Right cardiac atrium (tissue), 5 donors: Measurements from ENCODE around the gene DIP2B. TPM values are rescaled to one million over a fixed set of nuclear protein-coding genes. Genes with fewer than 3 reads are reported as not detected.

Experiments used
- ATAC-seq, 2 donors: fragments of 200-7000 bp; cut with Tn5 transposase; one replicate each; pipeline versions ENCODE4 v1.8.0 to v1.9.1; 2020; ENCODE audit warnings: moderate library complexity in 2 of 2, mild to moderate bottlenecking in 1 of 2
- DNase-seq, 3 donors: peaks; one replicate each; pipeline ENCODE4 v3.0.0-alpha.2; 2020
- H3K27ac ChIP-seq: one replicate; pipeline ENCODE4 v1.5.1; 2013; ENCODE audit warnings: mild to moderate bottlenecking, low read length, control low read depth, moderate library complexity
- H3K27me3 ChIP-seq: one replicate; pipeline ENCODE4 v1.6.1; 2013; ENCODE audit not compliant: control insufficient read depth, insufficient read depth
- H3K4me1 ChIP-seq: one replicate; pipeline ENCODE4 v1.6.1; 2013; ENCODE audit warnings: low read length; ENCODE audit not compliant: control insufficient read depth, insufficient read depth
- H3K4me3 ChIP-seq: one replicate; pipeline ENCODE4 v1.5.1; 2013; ENCODE audit warnings: low read length, control low read depth
- H3K9me3 ChIP-seq: one replicate; pipeline ENCODE4 v1.6.1; 2013; ENCODE audit warnings: low read length; ENCODE audit not compliant: control insufficient read depth
- WGBS: extraction: QIAGEN DNeasy Blood & Tissue Kit; methylation state at CpG from one replicate; pipeline ENCODE4 v1.1.7; 2013; 5-methylcytosine and 5-hydroxymethylcytosine counted together
- intact Hi-C, 4 donors: fragments of 100-400 bp; cut with DNase I; formaldehyde crosslinking; loops; one replicate each; pipeline versions ENCODE4 v1.11.0 to v1.14.0; 2022 to 2023
- polyA plus RNA-seq: library from polyadenylated mRNA; stranded (reverse); fragments of 200-250 nt; gene quantifications from one replicate; pipeline ENCODE4 v1.2.3, GENCODE V29; 2013
- total RNA-seq, 4 donors: library from RNA; stranded (reverse); fragmentation: NEBNext Ultra II Directional; extraction: Animal tissue kit (Norgen Biotek cat#: 25700); gene quantifications; one replicate each; pipeline ENCODE4 v1.2.1, GENCODE V29; 2021
- donor health status: healthy with polysubstance abuse.
- donor health status: DM: no; HTN: yes; CAD: no.
- donor health status: DM: no; HTN: no; CAD: no.
- donor health status: DM: no; HTN: yes; CAD: no; lungs with severe emphysema.
- donor health status: DM: yes; HTN: yes; CAD: no.

Gene DIP2B
- total and polyA plus RNA-seq, 5 donors = 3.8 to 16.8 (median 11.8) TPM

GRCh38 chr12:50614167-50614759 lies 109.5 kb downstream of the DIP2B start:
- intact Hi-C loops = no loop called here
- 46% methylated on average over 4 of the region's 4 CpGs for WGBS
- ATAC-seq = no peak
- no peak for DNase-seq
- peaks cover 17% of the 10 kb centered on the region for H3K4me1 ChIP-seq
- H3K27ac ChIP-seq = no peak overlapping the region
- no peak overlapping the region for H3K4me3 ChIP-seq
- H3K9me3 ChIP-seq = no peaks in the 10 kb centered on the region
- no peaks in the 10 kb centered on the region for H3K27me3 ChIP-seq

- DNase-seq (no peak), ATAC-seq (no peak)
- WGBS = 93% methylated on average over 7 of the region's 7 CpGs
- Histone ChIP-seq H3K4me3 (no peak overlapping the region), H3K27me3 (no peaks in the 10 kb centered on the region), H3K9me3 (no peaks in the 10 kb centered on the region), H3K27ac (no peak overlapping the region), H3K4me1 (peaks cover 18% of the 10 kb centered on the region)
- intact Hi-C loops = no loop called here
These were observed 110.5 kb downstream of the DIP2B start for GRCh38 chr12:50615145-50615906.

GRCh38 chr12:50615907-50616296 lies 111.1 kb downstream of the DIP2B start:
- intact Hi-C loops = no loop called here
- ATAC-seq (no peak), DNase-seq (no peak)
- H3K27me3 ChIP-seq = no peaks in the 10 kb centered on the region
- no peak overlapping the region for H3K4me3 ChIP-seq
- 96% methylated on average over 1 of the region's 1 CpG for WGBS
- peaks cover 19% of the 10 kb centered on the region for H3K4me1 ChIP-seq
- no peaks in the 10 kb centered on the region for H3K9me3 ChIP-seq
- H3K27ac ChIP-seq = no peak overlapping the region

GRCh38 chr12:50617657-50618056 lies 112.9 kb downstream of the DIP2B start:
- ATAC-seq (no peak), DNase-seq (no peak)
- H3K27ac ChIP-seq = no peak overlapping the region
- H3K27me3 ChIP-seq = no peaks in the 10 kb centered on the region
- H3K4me1 ChIP-seq = peaks cover 15% of the 10 kb centered on the region
- no peak overlapping the region for H3K4me3 ChIP-seq
- intact Hi-C loops = no loop called here
- 46% methylated on average over 2 of the region's 2 CpGs for WGBS
- no peaks in the 10 kb centered on the region for H3K9me3 ChIP-seq

GRCh38 chr12:50618864-50619609 lies 114.3 kb downstream of the DIP2B start:
- no peak overlapping the region for H3K27ac ChIP-seq

GRCh38 chr12:50619610-50619958 lies 114.8 kb downstream of the DIP2B start:
- no peaks in the 10 kb centered on the region for H3K27me3 ChIP-seq
- WGBS = 89% methylated on average over 2 of the region's 2 CpGs
- DNase-seq (no peak), ATAC-seq (no peak)
- no peak overlapping the region for H3K27ac ChIP-seq
- H3K9me3 ChIP-seq = no peaks in the 10 kb centered on the region
- peaks cover 5% of the 10 kb centered on the region for H3K4me1 ChIP-seq
- no peak overlapping the region for H3K4me3 ChIP-seq
- intact Hi-C loops = no loop called here

More at GRCh38 chr12:50618864-50619609, 114.3 kb downstream of the DIP2B start:
- Histone ChIP-seq H3K9me3 (no peaks in the 10 kb centered on the region), H3K27me3 (no peaks in the 10 kb centered on the region), H3K4me1 (peaks cover 9% of the 10 kb centered on the region), H3K4me3 (no peak overlapping the region)
- intact Hi-C loops = no loop called here
- DNase-seq (no peak), ATAC-seq (no peak)
- WGBS = 78% methylated on average over 7 of the region's 7 CpGs

- H3K4me3 ChIP-seq = no peak overlapping the region
- H3K27ac ChIP-seq = peak overlapping the region; percentile 17
- peaks cover 5% of the 10 kb centered on the region for H3K4me1 ChIP-seq
- peak in 1 of 3 donors; percentile 21 for DNase-seq
- WGBS = 67% methylated on average over 9 of the region's 9 CpGs
- H3K9me3 ChIP-seq = no peaks in the 10 kb centered on the region
- ATAC-seq = peak; percentile 72 to 76
- no peaks in the 10 kb centered on the region for H3K27me3 ChIP-seq
- intact Hi-C loops = no loop called here
These were observed 115.6 kb downstream of the DIP2B start for GRCh38 chr12:50620109-50620977.

- peaks cover 5% of the 10 kb centered on the region for H3K4me1 ChIP-seq
These were observed 116.2 kb downstream of the DIP2B start for GRCh38 chr12:50620978-50621360.

GRCh38 chr12:50621399-50622300 lies 116.9 kb downstream of the DIP2B start:
- intact Hi-C loops = no loop called here
- H3K4me1 ChIP-seq = peaks cover 5% of the 10 kb centered on the region
- 45% methylated on average over 8 of the region's 8 CpGs for WGBS
- ATAC-seq (peak in 1 of 2 donors; percentile 30), DNase-seq (no peak)
- H3K27ac ChIP-seq = no peak overlapping the region
- no peaks in the 10 kb centered on the region for H3K27me3 ChIP-seq
- no peaks in the 10 kb centered on the region for H3K9me3 ChIP-seq
- no peak overlapping the region for H3K4me3 ChIP-seq

More at GRCh38 chr12:50620978-50621360, 116.2 kb downstream of the DIP2B start:
- 60% methylated on average over 1 of the region's 1 CpG for WGBS
- Histone ChIP-seq H3K4me3 (no peak overlapping the region), H3K27me3 (no peaks in the 10 kb centered on the region), H3K27ac (no peak overlapping the region), H3K9me3 (no peaks in the 10 kb centered on the region)
- DNase-seq (no peak), ATAC-seq (no peak)
- intact Hi-C loops = no loop called here
